Breast epithelium (tissue), 4 donors: Measurements from ENCODE around the gene ANKRD44. TPM values are rescaled to one million over a fixed set of nuclear protein-coding genes. Genes with fewer than 3 reads are reported as not detected.
"Not testable (repeated sequence)": the region's sequence is repeated elsewhere in the genome, so short reads cannot be mapped to it uniquely, and the experiment has no call there.

Source experiments
- DNase-seq, 2 donors: peaks; one replicate each; pipeline ENCODE4 v3.0.0-alpha.2; 2019; ENCODE audit warnings: low spot score in 2 of 2
- H3K27ac ChIP-seq, 2 donors: fragments of 200-600 bp; sonication (generic) in 1 of 2; one replicate each; pipeline ENCODE4 v1.5.1; 2016 to 2019; ENCODE audit warnings: mild to moderate bottlenecking in 1 of 2
- H3K27me3 ChIP-seq, 2 donors: fragments of 200-600 bp; sonication (generic) in 1 of 2; one replicate each; pipeline versions ENCODE4 v1.5.1 to v1.6.0; 2017 to 2019; ENCODE audit warnings: control low read depth in 1 of 2, mild to moderate bottlenecking in 1 of 2
- H3K36me3 ChIP-seq: fragments of 200-600 bp; one replicate; pipeline ENCODE4 v1.5.1; 2019
- H3K4me1 ChIP-seq, 2 donors: fragments of 200-600 bp; sonication (generic); one replicate each; pipeline ENCODE4 v1.5.1; 2016 to 2019; ENCODE audit warnings: control low read depth in 1 of 2
- H3K4me3 ChIP-seq, 3 donors: fragments of 200-600 bp; sonication (generic); 1 replicate in 2 of 3; 2 replicates in 1 of 3; pipeline ENCODE4 v1.5.1; 2016 to 2019; ENCODE audit warnings: mild to moderate bottlenecking in 3 of 3, moderate library complexity in 2 of 3
- H3K9me3 ChIP-seq, 2 donors: fragments of 200-600 bp; sonication (generic) in 1 of 2; one replicate each; pipeline ENCODE4 v1.5.1; 2016 to 2019; ENCODE audit warnings: control low read depth in 1 of 2
- POLR2A ChIP-seq: fragments of 450-650 bp; IDR thresholded peaks from one replicate; pipeline ENCODE4 v1.6.1; 2016; ENCODE audit warnings: antibody characterized with exemption, mild to moderate bottlenecking, moderate library complexity
- POLR2AphosphoS5 ChIP-seq, 3 donors: sonication (generic); formaldehyde crosslinking; IDR thresholded peaks; one replicate each; pipeline ENCODE4 v1.6.1; 2017; ENCODE audit warnings: antibody characterized with exemption in 3 of 3
- intact Hi-C: fragments of 100-400 bp; cut with DNase I; formaldehyde crosslinking; loops from one replicate; pipeline ENCODE4 v1.15.1; 2023; ENCODE audit warnings: low total_unique reads
- total RNA-seq, 3 donors: library from RNA; depleted of rRNA; stranded (reverse); fragments of >200 nt; gene quantifications; one replicate each; pipeline ENCODE4 v1.1.0, GENCODE V29; 2016
- TF ChIP-seq, protein P1 (sequence below), 3 donors: fragments of 450-650 bp; IDR thresholded peaks; one replicate each; pipeline ENCODE4 v1.5.1; 2016 to 2017; ENCODE audit warnings: antibody characterized with exemption in 3 of 3, mild to moderate bottlenecking in 3 of 3, moderate library complexity in 3 of 3

The ANKRD44 gene
- total RNA-seq, 3 donors from 2014 or later, result 18.0 to 41.3 (median 19.9) TPM

- no peak for DNase-seq
- H3K4me1 ChIP-seq, result no peaks in the 10 kb centered on the region
- H3K9me3 ChIP-seq, result no peaks in the 10 kb centered on the region
- TF ChIP-seq, protein P1, sequence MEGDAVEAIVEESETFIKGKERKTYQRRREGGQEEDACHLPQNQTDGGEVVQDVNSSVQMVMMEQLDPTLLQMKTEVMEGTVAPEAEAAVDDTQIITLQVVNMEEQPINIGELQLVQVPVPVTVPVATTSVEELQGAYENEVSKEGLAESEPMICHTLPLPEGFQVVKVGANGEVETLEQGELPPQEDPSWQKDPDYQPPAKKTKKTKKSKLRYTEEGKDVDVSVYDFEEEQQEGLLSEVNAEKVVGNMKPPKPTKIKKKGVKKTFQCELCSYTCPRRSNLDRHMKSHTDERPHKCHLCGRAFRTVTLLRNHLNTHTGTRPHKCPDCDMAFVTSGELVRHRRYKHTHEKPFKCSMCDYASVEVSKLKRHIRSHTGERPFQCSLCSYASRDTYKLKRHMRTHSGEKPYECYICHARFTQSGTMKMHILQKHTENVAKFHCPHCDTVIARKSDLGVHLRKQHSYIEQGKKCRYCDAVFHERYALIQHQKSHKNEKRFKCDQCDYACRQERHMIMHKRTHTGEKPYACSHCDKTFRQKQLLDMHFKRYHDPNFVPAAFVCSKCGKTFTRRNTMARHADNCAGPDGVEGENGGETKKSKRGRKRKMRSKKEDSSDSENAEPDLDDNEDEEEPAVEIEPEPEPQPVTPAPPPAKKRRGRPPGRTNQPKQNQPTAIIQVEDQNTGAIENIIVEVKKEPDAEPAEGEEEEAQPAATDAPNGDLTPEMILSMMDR (IDR thresholded peaks at IDR 0.05), result no peak
- TF ChIP-seq POLR2AphosphoS5 (IDR thresholded peaks at IDR 0.05) (no peak), POLR2A (no peak)
- no peaks in the 10 kb centered on the region for H3K27me3 ChIP-seq
- intact Hi-C loops, result no loop called here
- no peaks in the 10 kb centered on the region for H3K36me3 ChIP-seq
- no peak overlapping the region for H3K4me3 ChIP-seq
- no peak overlapping the region for H3K27ac ChIP-seq
These were observed 286.4 kb downstream of the ANKRD44 start for GRCh38 chr2:197024206-197024605.

GRCh38 chr2:197020921-197021320 is 289.7 kb downstream of the ANKRD44 start:
- H3K4me3 ChIP-seq, intact Hi-C loops, H3K4me1 ChIP-seq, DNase-seq, H3K9me3 ChIP-seq, H3K27me3 ChIP-seq, H3K36me3 ChIP-seq, H3K27ac ChIP-seq: not testable (repeated sequence)

DNA sequence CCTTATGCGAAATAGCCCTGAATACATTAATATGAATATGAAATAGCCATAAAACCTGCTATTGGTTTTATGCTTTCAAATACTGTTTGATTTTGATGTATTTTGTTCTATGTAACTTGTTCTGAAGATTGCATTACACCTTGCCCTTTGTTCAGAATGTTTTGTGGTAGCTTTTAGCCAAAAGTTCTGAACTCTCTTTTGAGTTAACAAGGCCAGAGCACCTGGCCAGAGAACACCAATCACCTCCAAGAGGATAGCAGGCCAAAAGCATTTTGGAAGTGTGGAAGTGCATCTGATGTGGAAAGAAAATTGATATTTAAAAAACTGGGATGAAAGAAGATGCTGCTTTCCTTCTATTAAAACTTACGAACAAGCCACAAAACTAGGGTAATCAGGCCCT is 297.5 kb downstream of the ANKRD44 start:
- intact Hi-C loops, result no loop called here
- Histone ChIP-seq H3K36me3 (no peaks in the 10 kb centered on the region), H3K4me1 (no peaks in the 10 kb centered on the region), H3K27ac (no peak overlapping the region), H3K4me3 (no peak overlapping the region), H3K9me3 (no peaks in the 10 kb centered on the region), H3K27me3 (no peaks in the 10 kb centered on the region)
- no peak for DNase-seq
- TF ChIP-seq, protein P1 (IDR thresholded peaks at IDR 0.05), result no peak
- TF ChIP-seq POLR2AphosphoS5 (IDR thresholded peaks at IDR 0.05) (no peak), POLR2A (no peak)

GRCh38 chr2:197011801-197012641 is 298.6 kb downstream of the ANKRD44 start:
- intact Hi-C loops, result no loop called here
- Histone ChIP-seq H3K4me1 (no peaks in the 10 kb centered on the region), H3K4me3 (no peak overlapping the region), H3K36me3 (no peaks in the 10 kb centered on the region), H3K27me3 (no peaks in the 10 kb centered on the region), H3K9me3 (no peaks in the 10 kb centered on the region), H3K27ac (no peak overlapping the region)
- TF ChIP-seq, protein P1 (IDR thresholded peaks at IDR 0.05), result peak; percentile 44 to 71 (median 54)
- TF ChIP-seq POLR2A, result no peak
- DNase-seq, result no peak

GRCh38 chr2:197011021-197011417 is 299.6 kb downstream of the ANKRD44 start:
- H3K9me3 ChIP-seq, result no peaks in the 10 kb centered on the region
- TF ChIP-seq POLR2A (no peak), POLR2AphosphoS5 (IDR thresholded peaks at IDR 0.05) (no peak)
- no peak for DNase-seq
- H3K36me3 ChIP-seq, result no peaks in the 10 kb centered on the region
- H3K27ac ChIP-seq, result no peak overlapping the region
- intact Hi-C loops, result no loop called here
- no peaks in the 10 kb centered on the region for H3K4me1 ChIP-seq
- H3K27me3 ChIP-seq, result no peaks in the 10 kb centered on the region
- H3K4me3 ChIP-seq, result no peak overlapping the region

DNA sequence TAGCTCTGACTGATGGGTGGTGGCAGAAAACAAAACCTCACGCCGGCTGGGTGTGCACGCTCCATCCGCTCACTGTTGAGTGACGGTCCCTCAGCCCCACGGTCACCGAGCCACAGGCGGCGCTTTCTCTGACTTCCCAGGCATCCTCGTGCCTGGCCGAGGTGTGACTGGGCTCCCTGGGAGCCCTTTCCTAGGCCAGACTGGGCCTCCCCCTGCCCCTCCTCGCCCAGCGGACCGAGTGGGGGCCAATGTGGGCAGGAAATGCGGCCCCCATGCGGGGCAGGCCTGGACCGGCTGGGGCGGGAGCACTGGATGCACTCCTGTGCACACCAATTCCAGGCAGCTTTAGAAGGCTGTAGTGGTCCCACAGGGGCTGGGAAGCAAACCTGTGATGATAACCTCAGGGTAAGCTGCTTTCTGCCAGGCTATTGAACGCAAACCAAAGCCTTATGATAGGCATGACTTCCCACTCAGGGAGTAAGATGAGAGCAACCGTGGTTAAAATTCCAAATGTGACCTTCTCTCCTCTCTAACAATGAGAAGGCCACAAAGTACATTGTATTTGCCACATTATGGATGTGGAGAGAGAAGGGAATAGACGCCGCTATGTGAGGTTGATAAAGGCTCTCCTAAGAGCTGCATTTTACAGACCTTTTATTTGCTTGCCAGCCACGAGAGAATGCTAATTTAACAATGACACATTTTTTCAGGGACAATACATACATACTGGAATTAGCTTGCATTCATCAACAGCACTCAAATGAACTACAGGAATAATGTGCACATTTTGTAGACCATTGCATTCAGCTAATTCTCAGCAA is 300.2 kb downstream of the ANKRD44 start:
- no peak overlapping the region for H3K4me3 ChIP-seq
- TF ChIP-seq, protein P1 (IDR thresholded peaks at IDR 0.05), result no peak
- TF ChIP-seq POLR2AphosphoS5 (IDR thresholded peaks at IDR 0.05) (no peak), POLR2A (no peak)
- no peaks in the 10 kb centered on the region for H3K36me3 ChIP-seq
- DNase-seq, result no peak
- intact Hi-C loops, result no loop called here
- H3K4me1 ChIP-seq, result no peaks in the 10 kb centered on the region
- H3K27ac ChIP-seq, result no peak overlapping the region
- no peaks in the 10 kb centered on the region for H3K9me3 ChIP-seq
- no peaks in the 10 kb centered on the region for H3K27me3 ChIP-seq

DNA sequence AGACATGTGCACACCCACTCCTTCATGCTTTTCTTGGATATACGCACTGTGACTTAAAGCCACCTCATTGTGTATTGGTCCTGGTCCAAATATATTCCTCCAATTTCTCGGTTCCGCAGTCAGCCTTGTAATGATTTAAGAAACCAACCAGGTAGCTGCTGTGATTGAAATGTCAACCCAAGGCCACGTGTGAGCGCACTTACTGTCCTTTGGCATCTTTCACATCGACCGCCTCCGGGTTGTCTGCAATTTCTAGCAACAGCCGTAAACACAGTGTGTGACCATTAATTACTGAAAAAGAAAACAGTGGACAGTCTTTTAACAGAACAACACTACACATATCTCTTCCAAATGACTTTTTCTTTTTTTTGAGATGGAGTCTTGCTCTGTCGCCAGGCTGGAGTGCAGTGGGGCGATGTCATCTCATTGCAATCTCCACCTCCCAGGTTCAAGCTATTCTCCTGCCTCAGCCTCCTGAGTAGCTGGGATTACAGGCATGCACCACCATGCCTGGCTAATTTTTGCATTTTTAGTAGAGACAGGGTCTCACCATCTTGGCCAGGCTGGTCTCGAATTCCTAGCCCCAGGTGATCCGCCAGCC is 301.7 kb downstream of the ANKRD44 start:
- H3K27me3 ChIP-seq, H3K36me3 ChIP-seq, intact Hi-C loops, DNase-seq, H3K9me3 ChIP-seq, H3K27ac ChIP-seq, H3K4me3 ChIP-seq, H3K4me1 ChIP-seq: not testable (repeated sequence)
